Stimulated activated CD4-positive, alpha-beta T cell treated with anti-CD3 and anti-CD28 coated beads, Interleukin-4, amount 100 ng/mL, for 24 hours (primary cell): ENCODE data around the gene TTC19.
"Not testable (repeated sequence)": the region's sequence is repeated elsewhere in the genome, so short reads cannot be mapped to it uniquely, and the experiment has no call there.

Experiments
- DNase-seq: peaks from one replicate; pipeline ENCODE4 v3.0.0-alpha.2; 2020

TTC19 gene

DNA sequence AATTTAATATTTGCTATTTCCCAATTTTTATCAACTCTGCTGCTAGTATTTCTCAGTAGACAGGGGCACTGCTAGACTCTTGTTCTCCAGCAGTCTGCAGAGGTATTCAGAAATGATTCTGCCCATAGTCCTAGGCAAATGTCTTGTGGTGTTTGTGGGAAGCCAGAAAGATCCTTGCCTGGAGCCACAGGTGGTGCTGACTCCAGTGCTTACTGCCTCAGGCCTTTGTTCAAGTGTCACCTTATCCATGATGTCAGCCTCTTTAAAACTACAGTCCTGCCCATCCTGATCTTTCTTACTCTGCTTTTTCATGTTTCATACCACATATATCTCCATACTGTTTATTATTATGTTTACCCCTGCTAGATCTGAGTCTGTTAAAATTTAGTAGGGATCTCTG, 26.6 kb upstream of the TTC19 start:
- no peak for DNase-seq

DNA sequence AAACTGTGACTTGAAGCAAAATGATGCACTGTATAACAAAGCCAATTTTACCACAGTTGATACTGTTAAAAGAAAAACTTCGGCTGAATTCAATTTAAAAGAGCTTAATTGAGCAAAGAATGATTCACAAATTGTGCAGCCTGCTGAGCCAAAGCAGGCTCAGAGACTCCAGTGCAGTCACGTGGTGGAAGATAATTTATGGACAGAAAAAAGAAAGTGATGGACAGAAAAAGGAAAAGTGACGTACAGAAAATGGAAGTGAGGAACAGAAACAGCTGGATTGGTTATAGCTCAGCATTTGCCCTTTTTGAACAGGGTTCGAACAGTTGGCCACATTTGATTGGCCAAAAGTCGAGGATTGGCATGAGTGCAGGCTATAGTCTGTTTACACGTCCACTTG, 25.8 kb upstream of the TTC19 start:
- DNase-seq, result no peak

DNA sequence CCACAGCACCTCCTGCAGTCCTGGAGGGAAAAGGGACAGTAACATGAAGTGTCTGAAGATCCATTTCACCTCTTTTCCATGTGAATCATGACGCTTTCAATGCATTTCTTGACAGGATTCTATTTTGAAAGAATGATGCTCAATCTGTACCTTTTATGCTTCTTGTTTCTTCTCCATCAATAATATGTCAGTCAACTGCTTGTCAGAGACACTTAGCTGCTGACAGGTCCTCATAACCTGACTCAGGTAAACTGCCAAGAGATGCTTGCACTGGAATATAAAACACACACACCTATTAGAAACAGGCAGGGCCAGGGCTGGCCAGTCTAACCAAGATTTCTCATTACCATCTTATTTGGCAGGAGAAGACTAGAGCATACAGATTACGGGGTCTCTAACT, 21.7 kb upstream of the TTC19 start:
- DNase-seq, result no peak

DNA sequence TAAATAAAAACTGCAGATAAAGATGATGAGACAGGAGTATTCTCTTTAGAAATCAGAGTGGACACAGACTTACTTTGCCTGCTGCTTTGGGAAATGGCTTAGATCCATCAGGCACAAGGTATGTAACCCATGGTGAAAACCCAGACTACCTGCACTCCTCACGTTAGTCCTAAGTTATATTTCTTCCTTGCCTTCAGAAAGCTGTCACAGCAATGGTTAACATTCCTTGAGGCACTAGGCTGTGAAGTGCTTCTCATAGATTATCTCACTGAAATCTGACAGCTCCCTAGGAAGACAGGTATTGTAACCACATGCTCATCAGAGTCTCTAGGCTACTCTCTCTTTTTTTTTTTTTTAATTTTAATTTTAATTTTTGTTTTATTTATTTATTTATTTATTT, 21.0 kb upstream of the TTC19 start:
- DNase-seq, result no peak

DNA sequence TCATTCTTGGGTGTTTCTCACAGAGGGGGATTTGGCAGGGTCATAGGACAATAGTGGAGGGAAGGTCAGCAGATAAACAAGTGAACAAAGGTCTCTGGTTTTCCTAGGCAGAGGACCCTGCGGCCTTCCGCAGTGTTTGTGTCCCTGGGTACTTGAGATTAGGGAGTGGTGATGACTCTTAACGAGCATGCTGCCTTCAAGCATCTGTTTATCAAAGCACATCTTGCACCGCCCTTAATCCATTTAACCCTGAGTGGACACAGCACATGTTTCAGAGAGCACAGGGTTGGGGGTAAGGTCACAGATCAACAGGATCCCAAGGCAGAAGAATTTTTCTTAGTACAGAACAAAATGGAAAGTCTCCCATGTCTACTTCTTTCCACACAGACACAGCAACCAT, 20.6 kb upstream of the TTC19 start:
- not testable (repeated sequence) for DNase-seq

DNA sequence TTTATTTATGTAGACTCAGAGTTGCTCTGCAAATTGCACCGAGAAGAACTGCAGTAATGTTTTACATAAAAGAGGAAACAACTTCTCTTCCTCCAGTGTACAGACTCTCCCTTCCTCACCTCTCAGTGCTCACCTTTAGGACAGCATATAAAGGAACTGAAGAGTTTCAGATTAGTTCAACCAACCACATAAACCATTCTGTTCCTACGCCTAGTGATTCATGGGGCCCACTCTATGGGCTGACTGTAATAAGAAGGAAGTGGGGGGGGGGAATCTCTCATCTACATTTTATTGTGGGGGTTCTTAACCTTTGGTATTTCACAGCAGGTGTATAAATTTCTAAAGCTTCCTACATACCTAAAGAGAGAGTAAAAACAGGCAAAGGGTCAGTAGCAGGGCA, 18.4 kb upstream of the TTC19 start:
- peak; percentile 54 for DNase-seq

DNA sequence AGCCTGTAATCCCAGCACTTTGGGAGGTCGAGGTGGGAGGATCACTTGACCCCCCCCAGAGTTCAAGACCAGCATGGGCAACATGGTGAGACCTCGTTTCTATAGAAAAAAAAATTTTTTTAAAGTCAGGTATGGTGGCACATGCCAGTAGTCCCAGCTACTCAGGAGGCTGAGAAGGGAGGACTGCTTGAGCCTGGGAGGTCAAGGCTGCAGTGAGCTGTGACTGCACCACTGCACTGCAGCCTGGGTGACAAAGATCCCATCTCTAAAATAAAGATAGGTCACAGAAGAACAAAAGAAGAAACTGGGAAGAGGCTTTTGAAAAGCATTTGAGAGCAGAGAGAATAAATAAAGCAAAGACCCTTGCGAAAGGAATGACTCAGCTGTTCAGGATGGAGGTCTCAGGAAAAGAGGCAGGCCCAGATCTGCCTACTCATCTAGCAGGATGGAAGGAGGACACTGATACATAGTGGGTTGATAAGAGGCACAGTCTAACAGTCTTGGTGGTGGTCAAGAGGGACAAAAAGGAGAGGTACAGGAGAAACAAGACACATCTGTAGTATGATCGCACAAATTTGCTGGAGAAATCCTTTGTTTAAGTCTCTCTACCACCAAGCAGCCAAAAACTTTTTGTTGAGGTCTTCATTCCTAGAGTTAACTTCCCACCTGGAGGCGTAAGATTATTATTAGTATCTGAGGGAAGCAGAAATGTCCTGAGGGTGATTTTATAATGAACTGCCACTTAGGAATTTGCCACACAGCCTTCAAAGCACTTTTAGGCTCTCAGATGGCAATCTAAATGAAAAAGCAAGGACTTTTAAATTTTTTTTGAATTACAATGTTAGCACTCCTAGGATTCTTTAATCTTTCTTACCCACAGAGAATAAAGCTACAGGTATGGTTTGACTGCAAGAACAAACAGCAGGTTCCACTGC, 17.7 kb upstream of the TTC19 start:
- no peak for DNase-seq

DNA sequence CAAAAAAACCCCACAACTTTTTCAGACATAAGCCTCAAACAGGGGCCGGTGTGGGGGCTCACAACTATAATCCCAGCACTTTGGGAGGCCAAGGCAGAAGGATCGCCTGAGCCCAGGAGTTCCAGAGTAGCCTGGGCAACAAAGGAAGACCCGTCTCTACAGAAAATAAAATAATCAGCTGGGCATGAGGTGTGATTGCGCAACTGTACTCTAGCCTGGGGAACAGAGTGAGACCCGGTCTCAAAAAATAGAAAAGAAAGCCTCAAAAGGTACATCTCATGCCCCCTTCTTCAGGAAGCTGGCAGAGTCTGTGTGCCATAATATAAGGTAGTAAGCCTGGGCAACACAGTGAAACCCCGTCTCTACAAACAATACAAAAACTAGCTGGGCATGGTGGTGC, 3.3 kb upstream of the TTC19 start:
- no peak for DNase-seq

DNA sequence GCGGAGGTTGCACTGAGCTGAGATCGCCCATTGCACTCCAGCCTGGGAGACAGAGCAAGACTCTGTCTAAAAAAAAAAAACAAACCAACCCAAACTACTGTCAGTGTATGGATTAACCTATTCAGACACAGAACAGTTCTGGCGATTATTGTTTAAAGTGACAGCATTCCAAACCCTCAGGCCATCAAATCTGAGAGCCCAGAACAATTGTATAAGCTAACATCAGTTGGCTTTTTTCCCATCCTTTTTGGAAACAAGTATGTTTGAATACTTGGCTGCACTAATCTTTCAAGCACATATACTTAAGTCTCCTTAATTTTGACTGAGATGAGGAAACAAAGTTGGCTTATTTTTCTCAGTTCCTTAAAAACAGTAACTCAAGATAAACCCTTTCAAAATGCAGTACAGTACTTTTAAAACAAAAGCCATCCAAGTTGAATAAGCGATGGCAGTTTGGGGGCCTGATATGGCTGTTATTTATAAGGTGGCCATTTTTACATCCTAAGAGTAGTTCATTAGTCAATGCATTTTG, 1.5 kb upstream of the TTC19 start:
- DNase-seq, result no peak

DNA sequence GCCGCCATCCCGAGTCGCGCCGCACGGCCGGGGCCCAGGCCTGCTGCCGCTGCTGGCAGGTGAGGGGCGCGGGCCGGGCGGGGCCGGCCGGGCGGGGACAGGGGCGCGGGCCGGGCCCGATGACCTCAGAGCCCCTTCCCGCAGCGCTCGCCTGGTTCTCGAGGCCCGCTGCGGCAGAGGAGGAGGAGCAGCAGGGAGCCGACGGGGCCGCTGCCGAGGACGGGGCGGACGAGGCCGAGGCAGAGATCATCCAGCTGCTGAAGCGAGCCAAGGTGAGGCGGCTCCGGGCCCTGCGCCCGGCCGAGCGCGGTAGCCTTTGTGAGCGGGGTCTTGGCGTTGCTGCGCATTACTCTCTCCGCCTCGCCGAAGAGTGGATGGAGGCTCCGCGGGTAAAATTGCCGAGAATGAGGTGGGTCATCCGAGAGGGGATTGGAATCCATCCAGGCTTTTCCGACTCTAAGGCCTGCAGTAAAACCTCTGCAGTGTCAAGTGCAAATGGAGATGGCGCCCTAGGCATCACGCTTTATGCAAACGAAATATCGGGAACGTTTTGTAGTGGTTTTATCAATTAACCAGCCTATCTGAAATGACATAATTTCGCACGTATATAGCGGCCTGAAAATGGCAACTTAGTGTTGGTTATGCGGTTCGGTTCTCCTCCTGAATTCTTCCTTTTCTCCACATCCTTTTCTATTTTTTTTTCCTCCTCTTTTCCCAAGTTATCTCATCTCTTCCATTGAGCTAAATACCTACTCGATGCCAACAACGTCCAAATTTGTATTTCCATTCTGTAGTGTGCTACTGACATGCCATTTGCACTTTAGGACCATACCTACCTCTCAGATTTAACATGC, 577 bp downstream of the TTC19 start:
- DNase-seq, result no peak

DNA sequence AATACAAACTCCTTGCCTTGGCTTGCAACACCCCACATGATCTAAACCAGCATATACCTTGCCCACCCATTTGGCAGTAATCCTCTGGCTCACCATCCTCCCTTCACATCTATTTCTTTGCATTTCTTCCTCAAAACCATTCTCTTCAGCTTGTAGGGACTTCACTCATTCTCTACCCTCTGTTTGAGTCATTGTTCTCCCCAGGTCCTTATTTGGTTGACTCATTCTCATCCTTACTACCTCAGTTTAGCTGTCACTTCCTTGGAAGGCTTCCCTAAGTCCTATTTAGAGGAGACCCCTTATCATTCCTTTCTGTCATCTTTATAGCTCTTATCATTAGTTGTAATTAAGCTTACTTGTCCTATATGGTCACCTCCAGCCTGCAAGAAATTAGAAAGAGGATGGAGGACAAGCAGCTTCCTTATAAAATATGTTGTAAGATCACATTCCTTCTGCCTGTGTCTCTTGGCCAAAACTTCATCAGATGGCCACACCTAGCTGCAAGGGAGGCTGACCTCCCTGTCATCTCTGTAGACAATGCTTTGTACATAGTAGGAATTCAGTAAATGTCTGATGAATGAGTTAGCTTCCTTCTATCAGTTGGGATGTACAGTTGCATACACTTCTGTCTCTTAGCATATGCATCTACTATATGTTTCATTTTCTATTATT, 1.7 kb downstream of the TTC19 start:
- DNase-seq, result no peak

DNA sequence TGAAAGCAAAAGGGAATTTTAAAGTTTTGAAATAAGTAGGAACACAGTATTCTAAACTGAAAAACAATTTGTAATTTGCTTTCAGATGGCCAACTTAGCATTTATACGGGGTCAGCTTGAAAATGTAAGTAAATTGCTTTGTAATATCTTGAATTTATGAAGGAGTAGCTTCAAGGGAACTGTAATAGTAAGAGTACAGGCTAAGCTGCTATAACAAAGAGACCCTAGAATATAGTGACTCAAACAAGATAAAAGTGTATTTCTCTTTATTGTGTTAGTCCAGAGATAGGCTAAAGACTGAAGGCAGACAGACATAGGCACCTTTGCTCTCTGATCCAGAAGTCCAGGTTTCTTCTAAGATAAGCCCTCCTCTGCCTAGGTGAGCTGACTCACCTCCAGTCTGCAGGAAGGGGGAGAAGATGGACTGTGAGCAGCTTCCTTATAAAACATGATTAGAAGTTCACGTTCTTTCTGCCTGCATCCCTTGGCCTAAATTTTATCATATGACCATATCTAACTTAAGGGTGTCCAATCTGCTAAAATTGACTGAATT, 3.2 kb downstream of the TTC19 start:
- no peak for DNase-seq

DNA sequence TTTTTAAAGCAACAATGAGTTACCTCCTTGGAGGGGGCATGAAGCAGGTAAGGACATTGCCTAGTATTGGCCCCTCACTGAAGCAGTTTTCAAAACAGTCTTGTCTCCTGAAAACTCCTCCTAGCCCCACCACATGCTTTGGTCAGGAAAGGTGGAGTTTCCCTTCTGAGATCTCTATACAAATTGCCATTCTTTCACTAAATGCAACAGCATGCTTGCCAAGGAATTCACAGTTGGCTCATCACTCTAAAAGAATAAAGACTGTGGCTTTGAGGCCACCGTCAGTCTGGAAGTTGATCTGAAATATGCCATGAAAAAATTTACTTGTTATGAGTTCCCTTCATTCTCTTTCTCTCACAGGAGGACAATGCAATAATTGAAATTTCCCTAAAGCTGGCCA, 4.2 kb downstream of the TTC19 start:
- DNase-seq, result no peak

DNA sequence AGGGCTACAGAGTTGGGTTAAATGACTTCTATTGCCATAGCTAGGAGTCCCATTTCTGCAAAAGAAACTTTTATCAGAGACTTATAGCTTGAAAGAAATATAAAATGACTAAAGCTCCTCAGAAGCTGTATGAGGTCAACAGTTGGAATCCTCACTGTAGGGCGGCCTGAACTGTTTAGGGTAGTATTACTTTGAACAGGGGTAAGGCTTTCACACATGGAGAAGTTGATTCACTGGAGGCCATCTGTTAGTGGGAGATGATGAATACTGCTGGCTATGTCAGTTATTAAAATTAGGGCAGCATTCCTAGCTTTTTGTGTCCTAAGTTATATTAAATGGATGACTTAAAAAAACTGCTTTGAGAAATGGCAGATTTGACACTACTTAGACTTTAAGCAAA, 6.0 kb downstream of the TTC19 start:
- no peak for DNase-seq

DNA sequence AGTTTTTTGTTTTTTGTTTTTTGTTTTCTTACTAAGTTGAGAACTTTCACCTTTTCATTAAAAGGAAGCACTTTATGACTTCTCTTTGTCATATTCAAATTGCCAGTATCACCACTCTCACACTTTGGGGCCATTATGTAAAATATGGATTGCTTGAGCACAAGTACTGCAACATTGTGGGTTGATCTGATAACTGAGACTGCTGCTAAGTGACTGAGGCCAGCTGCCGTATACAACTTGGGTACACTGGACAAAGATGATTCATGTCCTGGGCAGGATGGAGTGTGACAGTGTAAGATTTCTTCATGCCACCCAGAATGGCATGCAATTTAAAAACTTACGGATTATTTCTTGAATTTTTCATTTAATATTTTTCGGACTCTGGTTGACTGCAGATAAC, 7.8 kb downstream of the TTC19 start:
- DNase-seq, result no peak

DNA sequence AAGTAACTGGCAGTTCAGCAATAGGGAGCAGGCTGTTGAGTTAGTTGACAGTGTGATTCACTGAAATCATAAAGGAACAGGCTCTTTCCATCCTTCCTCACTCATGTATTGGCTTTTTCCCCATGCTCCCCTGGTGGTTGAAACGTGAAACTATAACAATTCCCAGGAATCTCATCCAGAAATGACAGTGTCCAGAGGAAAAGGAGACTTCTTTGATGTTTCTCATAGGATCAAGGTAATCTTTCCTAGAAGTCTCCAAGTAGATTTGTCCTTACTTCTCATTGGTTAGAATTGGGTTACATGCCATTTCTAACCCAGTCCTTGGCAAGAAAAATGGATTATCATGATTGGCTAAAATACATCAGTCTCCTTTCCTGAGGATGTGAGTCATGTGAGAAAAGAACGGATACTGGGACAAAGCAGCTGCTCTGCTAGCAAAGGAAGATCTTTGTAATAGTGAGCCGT, 14.4 kb downstream of the TTC19 start:
- DNase-seq, result no peak

DNA sequence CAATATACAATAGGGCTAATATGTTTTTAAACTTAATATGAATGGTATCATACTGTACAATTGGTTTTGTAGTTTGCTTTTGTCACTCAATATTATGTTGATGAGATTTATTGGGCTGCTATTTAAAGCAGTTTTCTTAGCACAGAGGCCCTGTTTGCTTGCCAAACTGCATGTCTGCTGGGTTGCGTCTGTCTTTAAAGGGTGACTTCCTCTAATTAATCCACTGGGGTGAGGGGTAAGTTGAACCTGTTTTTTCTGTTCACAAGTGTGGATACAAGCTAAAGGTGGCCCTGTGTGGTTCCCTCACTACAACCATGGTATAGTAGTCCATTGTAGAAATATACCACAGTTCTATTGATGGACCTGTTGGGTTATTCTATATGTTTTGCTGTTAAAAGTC, 19.7 kb downstream of the TTC19 start:
- DNase-seq, result no peak

DNA sequence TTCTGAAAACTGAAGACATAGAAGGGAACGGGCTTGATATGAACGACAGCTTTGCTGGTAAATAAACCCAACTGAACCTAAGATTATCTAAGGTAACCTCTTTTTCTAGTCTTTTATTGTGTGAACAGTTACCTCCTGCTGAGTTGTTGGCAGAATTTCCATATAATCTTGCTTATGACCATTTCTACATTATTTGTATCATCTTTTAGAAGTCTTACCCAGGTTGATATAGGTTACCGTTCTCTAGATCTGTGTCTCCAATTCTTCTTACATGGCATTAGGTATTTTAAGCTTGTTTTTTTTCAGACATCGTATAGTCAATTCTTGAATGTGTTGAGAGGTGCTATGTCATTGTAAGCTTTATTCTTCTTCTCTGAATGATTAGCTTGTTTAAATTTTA, 24.3 kb downstream of the TTC19 start:
- no peak for DNase-seq

DNA sequence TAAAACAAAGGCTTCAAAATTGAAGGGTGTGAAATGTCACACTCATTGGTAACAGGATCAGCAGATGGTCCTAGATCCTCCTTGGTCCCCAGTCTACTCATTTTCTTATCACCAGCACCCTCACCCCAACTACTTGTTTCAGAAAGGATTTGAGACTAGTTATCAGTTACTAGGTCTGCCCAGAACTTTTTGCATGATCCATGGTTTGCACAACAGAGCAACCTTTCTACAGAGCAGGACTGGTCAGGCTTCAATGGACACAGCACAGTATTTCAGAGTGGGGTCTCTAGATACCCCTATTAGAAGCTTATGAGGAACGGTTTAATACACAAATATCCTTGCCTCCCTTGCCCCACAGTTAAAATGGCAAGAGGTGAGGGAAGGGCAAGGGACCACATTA, 25.6 kb downstream of the TTC19 start:
- DNase-seq, result no peak

DNA sequence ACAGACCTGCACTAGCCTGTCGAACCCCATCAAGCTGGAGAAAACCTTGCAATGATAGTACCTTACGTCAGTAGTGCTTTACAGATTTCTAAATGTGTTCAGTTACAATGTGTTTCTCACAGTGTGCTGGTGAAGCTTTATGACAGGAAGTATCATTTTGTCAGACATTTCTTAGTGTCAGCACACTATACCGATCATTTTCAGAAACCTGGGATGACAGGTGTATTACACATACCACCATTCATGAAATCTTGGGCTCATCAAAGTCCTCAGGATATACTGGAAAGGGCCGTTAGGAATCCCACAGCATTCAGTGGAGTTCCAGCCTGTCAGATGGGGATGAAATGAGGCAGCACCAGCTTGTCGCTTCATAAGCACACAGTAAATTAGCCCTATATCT, 27.3 kb downstream of the TTC19 start:
- DNase-seq, result no peak

DNA sequence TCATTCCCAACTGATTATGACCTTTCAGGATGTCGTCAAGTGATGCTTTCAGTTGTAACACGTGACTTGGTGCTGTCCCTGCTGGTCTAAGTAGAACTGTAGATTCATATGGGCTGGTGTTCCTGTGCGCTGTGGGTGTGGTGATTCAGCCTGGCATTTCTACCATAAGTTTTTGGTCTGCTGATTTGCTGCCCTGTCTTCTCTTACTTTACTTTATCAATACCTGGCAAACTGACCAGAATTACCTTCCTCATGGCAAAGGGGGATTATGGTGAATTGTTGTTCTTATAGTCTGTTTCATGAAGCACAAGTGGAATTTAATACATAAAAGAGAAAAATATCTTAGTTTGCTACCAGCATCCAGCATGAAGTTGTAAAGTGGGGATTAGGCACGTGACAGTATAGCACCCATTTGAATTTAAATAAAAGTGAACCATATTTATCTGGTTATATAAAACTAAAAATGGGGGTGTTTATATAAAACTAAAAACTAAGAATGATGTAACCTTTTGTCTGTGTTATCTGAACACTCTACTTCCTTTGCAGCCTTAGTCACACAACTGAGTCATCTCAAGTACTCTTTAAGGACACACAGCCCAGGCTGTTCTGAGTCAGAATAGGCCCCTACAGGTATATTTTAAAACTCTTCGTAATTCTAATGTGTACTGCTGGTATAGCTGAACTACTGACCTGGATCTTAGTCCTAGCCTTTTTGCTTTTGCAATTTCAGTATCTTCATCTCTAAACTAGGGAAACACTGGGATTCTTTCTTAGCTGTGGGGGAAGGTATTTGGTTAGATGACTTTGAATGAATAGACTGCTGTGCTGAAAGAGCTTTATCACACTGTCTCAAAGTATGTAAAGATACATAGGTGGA, 28.3 kb downstream of the TTC19 start:
- peak; percentile 74 for DNase-seq
